Esophagus muscularis mucosa (tissue), 3 donors: ENCODE results near the gene BDKRB1.

ENCODE experiments used
- CTCF ChIP-seq, 3 experiments: fragments of 200-600 bp in 2 of 3; fragments of 450-650 bp in 1 of 3; sonication (generic) in 2 of 3; IDR thresholded peaks; one replicate each; pipeline ENCODE4 v1.5.1; 2017 to 2019; ENCODE audit warnings: antibody characterized with exemption in 3 of 3, mild to moderate bottlenecking in 2 of 3, moderate library complexity in 1 of 3
- POLR2A ChIP-seq: fragments of 450-650 bp; IDR thresholded peaks from one replicate; pipeline ENCODE4 v1.6.1; 2017; ENCODE audit warnings: antibody characterized with exemption, moderate library complexity, mild to moderate bottlenecking, low read depth
- POLR2AphosphoS5 ChIP-seq, 2 donors: sonication (generic); formaldehyde crosslinking; IDR thresholded peaks; one replicate each; pipeline ENCODE4 v1.6.1; 2017; ENCODE audit warnings: antibody characterized with exemption in 2 of 2

GRCh38 chr14:96257900-96258299 is 1.9 kb downstream of the BDKRB1 start:
- no peak for TF ChIP-seq POLR2A
- no peak for TF ChIP-seq CTCF (IDR thresholded peaks at IDR 0.05)
- no peak for TF ChIP-seq POLR2AphosphoS5 (IDR thresholded peaks at IDR 0.05)
